HTERT RPE-1 (cell line): Measurements from ENCODE around the gene GNB1L.
"Not testable (repeated sequence)": the region's sequence is repeated elsewhere in the genome, so short reads cannot be mapped to it uniquely, and the experiment has no call there.

ENCODE experiments used
- in situ Hi-C: fragments of 300-500 bp; cut with MboI; formaldehyde crosslinking; loops from 4 replicates; pipeline ENCODE4 v1.14.3; 2020; ENCODE audit warnings: low sequenced_read_pairs

GNB1L gene

GRCh38 chr22:19889951-19890350 is 35.3 kb upstream of the GNB1L start:
- in situ Hi-C loops = no loop called here

GRCh38 chr22:19888131-19888746 is 33.6 kb upstream of the GNB1L start:
- in situ Hi-C loops = no loop called here

- in situ Hi-C loops = no loop called here
Observed at GRCh38 chr22:19887256-19887985, 32.7 kb upstream of the GNB1L start.

- in situ Hi-C loops = no loop called here
Observed at GRCh38 chr22:19886605-19887255, 32.1 kb upstream of the GNB1L start.

DNA sequence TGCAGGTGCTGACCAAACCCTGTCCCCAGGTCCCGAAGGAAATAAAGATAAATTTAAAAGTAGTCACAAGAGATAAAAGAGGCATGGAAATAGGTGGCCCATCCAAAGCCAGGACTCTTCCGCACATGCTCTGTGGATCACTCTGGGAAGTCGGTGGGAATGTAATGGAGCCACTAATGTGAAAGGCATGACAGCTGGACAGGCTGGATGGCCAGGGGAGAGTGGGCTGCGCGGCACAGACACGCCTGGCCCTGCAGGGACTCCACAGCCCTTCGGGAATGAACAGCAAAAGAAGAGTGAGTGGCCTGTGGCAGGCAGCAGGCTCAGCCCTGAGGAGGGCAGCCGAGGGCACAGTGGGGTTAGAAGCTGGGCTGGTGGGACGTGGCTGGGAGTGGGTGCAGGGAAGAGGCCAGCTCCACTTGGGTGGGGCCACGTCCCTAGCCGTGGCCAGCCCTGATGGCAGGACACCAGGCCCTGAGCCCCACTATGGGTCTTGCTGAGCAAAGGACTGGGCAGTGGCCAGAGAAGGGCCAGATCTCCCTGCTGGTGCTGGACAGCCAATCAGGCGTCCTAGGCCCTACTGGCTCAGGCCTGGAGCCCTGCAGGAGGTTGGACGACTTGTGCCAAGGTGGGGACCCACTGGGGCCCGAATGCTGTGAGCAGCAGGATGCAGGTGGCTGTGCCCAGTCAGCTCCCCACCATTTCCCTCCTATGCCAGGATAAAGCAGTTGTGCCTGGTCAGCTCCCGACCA is 31.3 kb upstream of the GNB1L start:
- in situ Hi-C loops = no loop called here

- in situ Hi-C loops = no loop called here
Observed at GRCh38 chr22:19884954-19885751, 30.5 kb upstream of the GNB1L start.

GRCh38 chr22:19884161-19884953 is 29.7 kb upstream of the GNB1L start:
- in situ Hi-C loops = no loop called here

DNA sequence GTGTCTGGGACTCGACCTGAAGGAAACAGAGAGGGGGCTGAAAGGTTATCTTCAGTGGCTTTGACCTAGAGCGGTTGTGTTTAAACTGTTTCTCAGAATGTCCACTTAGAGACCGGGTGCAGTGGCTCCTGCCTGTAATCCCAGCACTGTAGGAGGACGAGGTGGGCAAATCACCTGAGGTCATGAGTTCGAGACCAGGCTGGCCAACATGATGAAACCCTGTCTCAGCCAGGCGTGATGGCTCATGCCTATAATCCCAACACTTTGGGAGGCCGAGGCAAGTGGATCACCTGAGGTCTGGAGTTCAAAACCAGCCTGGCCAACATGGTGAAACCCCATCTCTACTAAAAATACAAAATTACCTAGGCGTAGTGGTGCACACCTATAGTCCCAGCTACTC is 28.8 kb upstream of the GNB1L start:
- in situ Hi-C loops = not testable (repeated sequence)

- in situ Hi-C loops = no loop called here
Observed at GRCh38 chr22:19882446-19883381, 28.0 kb upstream of the GNB1L start.

DNA sequence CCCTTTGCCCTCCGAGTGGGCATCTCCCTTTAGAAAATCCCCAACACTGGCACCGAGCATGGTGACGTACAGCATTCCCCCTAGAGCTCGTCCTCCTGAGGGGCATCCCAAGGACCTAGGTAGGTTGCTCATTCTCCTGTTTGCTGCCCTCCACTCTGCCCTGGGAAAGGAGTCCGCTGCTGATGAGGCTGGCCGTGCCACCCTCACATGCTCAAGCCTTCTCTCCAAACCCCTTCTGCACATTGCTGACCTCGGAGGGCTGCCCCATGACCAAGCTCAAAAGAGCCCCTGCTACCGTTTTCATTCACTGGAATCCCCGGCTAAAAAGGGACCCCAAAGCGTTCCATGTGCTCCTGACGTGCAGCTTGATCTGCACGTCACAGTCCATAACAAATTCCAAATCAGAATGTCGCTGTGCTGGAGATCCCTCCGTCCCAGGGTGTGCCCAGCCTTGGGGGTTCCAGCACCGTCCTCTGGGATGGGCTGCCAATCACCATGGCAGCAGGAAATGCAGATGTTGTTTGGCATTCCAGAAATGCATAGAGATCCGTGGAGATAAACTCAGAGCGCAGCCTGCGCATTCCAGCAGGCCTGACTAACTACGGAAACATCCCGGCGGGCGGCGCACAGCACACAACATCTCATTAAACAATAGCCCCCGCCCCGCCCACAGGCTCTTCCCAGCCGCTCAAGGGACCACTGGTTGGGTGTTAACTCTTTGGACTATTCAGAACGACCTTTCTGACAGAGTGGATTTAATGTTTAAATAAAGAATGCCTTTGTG is 26.3 kb upstream of the GNB1L start:
- in situ Hi-C loops = no loop called here

- in situ Hi-C loops = no loop called here
Observed at GRCh38 chr22:19879992-19880785, 25.5 kb upstream of the GNB1L start.

DNA sequence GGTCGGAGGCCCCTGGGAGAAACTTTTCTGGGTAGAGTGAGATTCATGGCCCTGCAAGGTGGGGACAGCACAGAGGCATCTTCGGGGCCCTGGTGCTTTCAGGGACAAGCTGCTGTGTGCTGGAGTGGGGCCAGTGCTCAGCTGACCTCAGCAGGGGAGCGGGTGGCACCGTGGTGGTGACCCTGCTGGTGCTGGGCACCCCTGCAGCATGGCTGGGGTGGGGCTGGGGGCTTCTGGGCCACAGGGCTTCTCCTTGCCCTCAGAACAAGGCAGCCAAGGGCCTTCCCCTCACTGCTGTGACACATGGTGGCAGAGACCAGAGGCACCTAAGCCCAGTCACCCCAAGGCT is 24.9 kb upstream of the GNB1L start:
- in situ Hi-C loops = no loop called here

DNA sequence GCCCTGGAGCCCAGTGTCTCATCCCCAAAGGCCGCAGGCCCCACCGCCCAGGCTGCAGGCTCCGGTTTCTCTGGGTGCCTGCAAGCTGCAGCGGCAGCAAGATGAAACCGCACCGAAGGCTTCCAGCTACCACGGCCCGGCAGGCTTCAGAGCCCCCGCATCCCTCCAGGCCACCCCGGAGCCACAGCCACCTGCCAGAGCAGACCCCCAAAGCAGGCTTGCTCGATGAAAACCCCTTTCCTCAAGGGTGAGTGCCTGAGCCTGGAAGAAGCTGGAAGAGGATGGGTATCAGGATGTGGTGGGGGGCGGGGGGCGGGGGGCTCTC is 24.5 kb upstream of the GNB1L start:
- in situ Hi-C loops = no loop called here

GRCh38 chr22:19878461-19879245 is 24.0 kb upstream of the GNB1L start:
- in situ Hi-C loops = no loop called here

GRCh38 chr22:19877626-19878339 is 23.1 kb upstream of the GNB1L start:
- in situ Hi-C loops = no loop called here
